Sigmoid colon (tissue), 7 donors: ENCODE measurements around the gene ARMH1. TPM values are rescaled to one million over a fixed set of nuclear protein-coding genes. Genes with fewer than 3 reads are reported as not detected.
"Not testable (repeated sequence)": the region's sequence is repeated elsewhere in the genome, so short reads cannot be mapped to it uniquely, and the experiment has no call there.

Source experiments
- DNase-seq: peaks from one replicate; pipeline ENCODE4 v3.0.0-alpha.2; 2019
- H3K27ac ChIP-seq, 4 donors: fragments of 200-600 bp; sonication (generic); one replicate each; pipeline ENCODE4 v1.5.1; 2016 to 2019; ENCODE audit warnings: mild to moderate bottlenecking in 1 of 4
- H3K27me3 ChIP-seq, 3 donors: fragments of 200-600 bp; sonication (generic); one replicate each; pipeline ENCODE4 v1.5.1; 2019; ENCODE audit warnings: mild to moderate bottlenecking in 1 of 3
- H3K36me3 ChIP-seq, 4 donors: fragments of 200-600 bp; sonication (generic); one replicate each; pipeline ENCODE4 v1.5.1; 2016 to 2019
- H3K4me1 ChIP-seq, 4 donors: fragments of 200-600 bp; sonication (generic); one replicate each; pipeline ENCODE4 v1.5.1; 2017 to 2019
- H3K4me3 ChIP-seq, 4 donors: fragments of 200-600 bp; sonication (generic); one replicate each; pipeline ENCODE4 v1.5.1; 2017 to 2019; ENCODE audit warnings: mild to moderate bottlenecking in 2 of 4, moderate library complexity in 1 of 4
- H3K9me3 ChIP-seq, 4 donors: fragments of 200-600 bp in 3 of 4; sonication (generic) in 3 of 4; one replicate each; pipeline versions ENCODE4 v1.5.1 to v1.6.1; 2013 to 2019
- CTCF ChIP-seq, 4 experiments: fragments of 450-650 bp in 3 of 4; fragments of 200-600 bp in 1 of 4; IDR thresholded peaks; one replicate each; pipeline ENCODE4 v1.5.1; 2016 to 2019; ENCODE audit warnings: antibody characterized with exemption in 4 of 4, mild to moderate bottlenecking in 3 of 4, moderate library complexity in 2 of 4
- EP300 ChIP-seq, 4 donors: sonication (generic); formaldehyde crosslinking; IDR thresholded peaks; one replicate each; pipeline ENCODE4 v1.6.1; 2017; ENCODE audit warnings: antibody characterized with exemption in 4 of 4
- POLR2A ChIP-seq, 2 donors: fragments of 450-650 bp; IDR thresholded peaks; one replicate each; pipeline ENCODE4 v1.6.1; 2016; ENCODE audit warnings: antibody characterized with exemption in 2 of 2, mild to moderate bottlenecking in 2 of 2, moderate library complexity in 2 of 2
- POLR2AphosphoS5 ChIP-seq, 4 donors: sonication (generic); formaldehyde crosslinking; IDR thresholded peaks; one replicate each; pipeline ENCODE4 v1.6.1; 2017; ENCODE audit warnings: antibody characterized with exemption in 4 of 4
- whole genome bisulfite sequencing, 2 donors: extraction: QIAGEN DNeasy Blood & Tissue Kit; methylation state at CpG; one replicate each; pipeline ENCODE4 v1.1.7; 2013; 5-methylcytosine and 5-hydroxymethylcytosine counted together
- intact Hi-C: fragments of 100-400 bp; cut with DNase I; formaldehyde crosslinking; loops from one replicate; pipeline ENCODE4 v1.15.1; 2023
- polyA plus RNA-seq, 3 donors: library from polyadenylated mRNA; stranded (reverse); fragments of 200-250 nt; gene quantifications; one replicate each; pipeline ENCODE4 v1.2.3, GENCODE V29; 2013
- total RNA-seq, 4 donors: library from RNA; depleted of rRNA; stranded (reverse); fragments of >200 nt; gene quantifications; one replicate each; pipeline ENCODE4 v1.1.0, GENCODE V29; 2016
- donor health status: healthy with polysubstance abuse.
- donor health status: Bipolar disorder and iron deficiency.
- donor health status: healthy.

The ARMH1 gene
- total and polyA plus RNA-seq, 7 donors = 0.33 to 23.0 (median 1.3) TPM; not detected in 3

GRCh38 chr1:44733365-44733764 lies 58.9 kb downstream of the ARMH1 start:
- peak; percentile 75 for DNase-seq
- H3K36me3 ChIP-seq = no peaks in the 10 kb centered on the region
- H3K27me3 ChIP-seq = no peaks in the 10 kb centered on the region
- H3K9me3 ChIP-seq = no peaks in the 10 kb centered on the region
- no peak for TF ChIP-seq POLR2A (IDR thresholded peaks at IDR 0.05)
- H3K27ac ChIP-seq = peak overlapping the region in 3 of 4 donors; percentile 7 to 37 (median 31)
- no peak overlapping the region for H3K4me3 ChIP-seq
- H3K4me1 ChIP-seq = peaks cover 0 to 8% (median 4%) of the 10 kb centered on the region in 4 donors
- WGBS, 2 donors = 60 to 67% methylated on average over 1 of the region's 1 CpG
- intact Hi-C loops = loop anchor here (5.0 kb wide), 2 partner anchors 279 to 569 kb away; partner anchors contain the start of genes HECTD3 and UROD

DNA sequence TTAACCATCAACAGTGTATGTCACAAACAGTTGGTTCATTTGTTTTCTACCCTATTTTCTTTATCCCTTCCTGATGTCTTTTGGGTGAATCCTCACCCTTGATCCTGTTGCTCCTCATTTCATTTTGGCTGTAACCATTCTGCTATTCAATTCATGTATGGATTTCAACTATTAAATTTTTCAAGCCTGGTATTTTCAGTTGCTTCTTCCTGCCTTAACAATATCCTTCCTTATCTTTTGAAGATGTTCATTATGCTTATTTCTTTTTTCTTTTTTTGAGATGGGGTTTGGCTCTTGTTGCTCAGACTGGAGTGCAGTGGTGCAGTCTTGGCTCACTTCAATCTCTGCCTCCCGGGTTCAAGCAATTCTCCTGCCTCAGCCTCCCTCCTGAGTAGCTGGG lies 59.3 kb downstream of the ARMH1 start:
- TF ChIP-seq EP300 (IDR thresholded peaks at IDR 0.05) (no peak), POLR2AphosphoS5 (IDR thresholded peaks at IDR 0.05) (no peak), POLR2A (IDR thresholded peaks at IDR 0.05) (no peak), CTCF (IDR thresholded peaks at IDR 0.05) (no peak)
- intact Hi-C loops = loop anchor here (5.0 kb wide), 2 partner anchors 279 to 569 kb away; partner anchors contain the start of genes HECTD3 and UROD
- peak overlapping the region in 3 of 4 donors; percentile 7 to 37 (median 31) for H3K27ac ChIP-seq
- H3K4me1 ChIP-seq = peaks cover 0 to 8% (median 4%) of the 10 kb centered on the region in 4 donors
- WGBS, 2 donors = 79 to 94% methylated on average over 1 of the region's 1 CpG
- no peaks in the 10 kb centered on the region for H3K27me3 ChIP-seq
- H3K36me3 ChIP-seq = no peaks in the 10 kb centered on the region
- H3K9me3 ChIP-seq = no peaks in the 10 kb centered on the region
- no peak overlapping the region for H3K4me3 ChIP-seq
- DNase-seq = no peak

GRCh38 chr1:44735992-44736391 lies 61.5 kb downstream of the ARMH1 start:
- no peaks in the 10 kb centered on the region for H3K36me3 ChIP-seq
- H3K4me1 ChIP-seq = peaks cover 0 to 9% (median 6%) of the 10 kb centered on the region in 4 donors
- intact Hi-C loops = no loop called here
- no peaks in the 10 kb centered on the region for H3K27me3 ChIP-seq
- no peak for TF ChIP-seq POLR2AphosphoS5 (IDR thresholded peaks at IDR 0.05)
- no peak for TF ChIP-seq EP300 (IDR thresholded peaks at IDR 0.05)
- TF ChIP-seq CTCF (IDR thresholded peaks at IDR 0.05) = no peak
- TF ChIP-seq POLR2A (IDR thresholded peaks at IDR 0.05) = no peak
- no peaks in the 10 kb centered on the region for H3K9me3 ChIP-seq
- WGBS, 2 donors = 98 to 100% methylated on average over 1 of the region's 1 CpG
- no peak overlapping the region for H3K4me3 ChIP-seq
- no peak overlapping the region for H3K27ac ChIP-seq
- no peak for DNase-seq

GRCh38 chr1:44738953-44739306 lies 64.4 kb downstream of the ARMH1 start:
- H3K4me3 ChIP-seq = peak overlapping the region; percentile 41 to 57 (median 52)
- H3K4me1 ChIP-seq, intact Hi-C loops: not testable (repeated sequence)

DNA sequence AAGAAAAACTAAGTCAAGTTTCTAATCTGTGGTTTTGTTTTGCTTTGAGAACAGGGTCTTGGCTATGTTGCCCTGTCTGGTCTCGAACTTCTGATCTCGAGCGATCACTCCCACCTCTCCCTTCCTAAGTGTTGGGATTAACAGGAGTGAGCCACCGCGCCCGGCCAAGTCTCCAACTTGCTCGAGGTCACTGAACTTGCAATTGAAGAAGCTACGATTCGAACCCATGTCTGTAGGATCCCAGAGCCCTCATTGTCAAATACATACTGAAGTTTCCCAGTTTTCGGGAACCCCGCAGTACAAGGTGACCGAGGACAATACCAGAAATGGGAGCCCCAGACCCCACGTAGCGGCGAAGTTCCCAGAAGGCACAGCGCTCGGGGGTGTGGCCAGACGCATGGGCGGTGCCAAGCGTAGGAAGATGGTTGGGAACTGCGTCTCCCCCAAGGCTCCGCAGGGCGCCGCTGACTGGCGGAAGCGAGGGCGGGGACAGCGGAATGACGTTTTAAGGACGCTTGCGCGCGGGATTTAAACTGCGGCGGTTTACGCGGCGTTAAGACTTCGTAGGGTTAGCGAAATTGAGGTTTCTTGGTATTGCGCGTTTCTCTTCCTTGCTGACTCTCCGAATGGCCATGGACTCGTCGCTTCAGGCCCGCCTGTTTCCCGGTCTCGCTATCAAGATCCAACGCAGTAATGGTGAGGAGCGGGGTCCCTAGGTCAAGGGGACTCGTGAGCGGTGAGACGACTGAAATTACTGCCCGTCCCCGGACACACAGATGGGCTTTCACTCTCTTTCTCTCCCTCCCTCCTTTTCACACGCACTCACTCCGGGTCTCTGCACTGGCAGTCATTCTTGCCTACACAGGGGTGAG lies 65.0 kb downstream of the ARMH1 start, which contains the start of gene KIF2C:
KIF2C (plus strand) TSS at position 531 of the 872 bp plus-strand sequence; CDS start at position 627, 96 bp downstream.
- Histone ChIP-seq H3K27ac (peak within 1 kb of the TSS; percentile 82 to 89 (median 86)), H3K4me3 (peak within 1 kb of the TSS; percentile 41 to 57 (median 52)), H3K36me3 (no peaks in the 10 kb centered on the region), H3K9me3 (no peaks in the 10 kb centered on the region), H3K4me1 (peaks cover 0 to 8% (median 6%) of the 10 kb centered on the region in 4 donors), H3K27me3 (no peaks in the 10 kb centered on the region)
- peak; percentile 98 for DNase-seq
- WGBS, 2 donors = 0% methylated on average over 57 of the region's 57 CpGs
- intact Hi-C loops = loop anchor here (2.0 kb wide), 1 partner anchor 35 kb away; the partner anchor contains the start of gene RPS8
- peak in 2 of 4 donors; percentile 2 to 54 for TF ChIP-seq EP300 (IDR thresholded peaks at IDR 0.05)
- peak; percentile 87 to 95 (median 91) for TF ChIP-seq POLR2AphosphoS5 (IDR thresholded peaks at IDR 0.05)
- TF ChIP-seq POLR2A (IDR thresholded peaks at IDR 0.05) = peak; percentile 57 to 74
- no peak for TF ChIP-seq CTCF (IDR thresholded peaks at IDR 0.05)

More at GRCh38 chr1:44738953-44739306, 64.4 kb downstream of the ARMH1 start:
- H3K9me3 ChIP-seq, H3K36me3 ChIP-seq, DNase-seq, H3K27me3 ChIP-seq: not testable (repeated sequence)
- WGBS, 2 donors = 48% methylated on average over 1 of the region's 1 CpG
- H3K27ac ChIP-seq = peak overlapping the region; percentile 82 to 89 (median 86)
